B cell (primary cell): ENCODE measurements around the gene LAGE3.

ENCODE experiments used
- EZH2 ChIP-seq: IDR thresholded peaks from 2 replicates; pipeline ENCODE4 v1.6.1; 2012; ENCODE audit warnings: borderline replicate concordance, low read depth, mild to moderate bottlenecking, moderate library complexity, low read length; ENCODE audit not compliant: insufficient read depth, poor library complexity, severe bottlenecking
- TF ChIP-seq, protein P1 (sequence below): fragments of 200-600 bp; IDR thresholded peaks from one replicate; pipeline ENCODE4 v1.8.0; 2022; ENCODE audit warnings: antibody characterized with exemption, mild to moderate bottlenecking

- TF ChIP-seq, protein P1, sequence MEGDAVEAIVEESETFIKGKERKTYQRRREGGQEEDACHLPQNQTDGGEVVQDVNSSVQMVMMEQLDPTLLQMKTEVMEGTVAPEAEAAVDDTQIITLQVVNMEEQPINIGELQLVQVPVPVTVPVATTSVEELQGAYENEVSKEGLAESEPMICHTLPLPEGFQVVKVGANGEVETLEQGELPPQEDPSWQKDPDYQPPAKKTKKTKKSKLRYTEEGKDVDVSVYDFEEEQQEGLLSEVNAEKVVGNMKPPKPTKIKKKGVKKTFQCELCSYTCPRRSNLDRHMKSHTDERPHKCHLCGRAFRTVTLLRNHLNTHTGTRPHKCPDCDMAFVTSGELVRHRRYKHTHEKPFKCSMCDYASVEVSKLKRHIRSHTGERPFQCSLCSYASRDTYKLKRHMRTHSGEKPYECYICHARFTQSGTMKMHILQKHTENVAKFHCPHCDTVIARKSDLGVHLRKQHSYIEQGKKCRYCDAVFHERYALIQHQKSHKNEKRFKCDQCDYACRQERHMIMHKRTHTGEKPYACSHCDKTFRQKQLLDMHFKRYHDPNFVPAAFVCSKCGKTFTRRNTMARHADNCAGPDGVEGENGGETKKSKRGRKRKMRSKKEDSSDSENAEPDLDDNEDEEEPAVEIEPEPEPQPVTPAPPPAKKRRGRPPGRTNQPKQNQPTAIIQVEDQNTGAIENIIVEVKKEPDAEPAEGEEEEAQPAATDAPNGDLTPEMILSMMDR: no peak
- no peak for TF ChIP-seq EZH2
Measured at GRCh38 chrX:154457491-154458115, 21.5 kb downstream of the LAGE3 start.
